PFSK-1 (cell line): ENCODE measurements around the gene MAGI2.

ENCODE experiments used
- FOXP2 ChIP-seq: optimal IDR thresholded peaks from 2 replicates; pipeline ENCODE3; 2011; ENCODE audit warnings: borderline replicate concordance, control low read depth, inconsistent platforms; ENCODE audit not compliant: insufficient read depth; ENCODE audit errors: extremely low read length, extremely low read depth
- POLR2AphosphoS5 ChIP-seq: IDR thresholded peaks from 2 replicates; pipeline ENCODE4 v1.6.1; 2012; ENCODE audit warnings: low read depth, mild to moderate bottlenecking, control low read depth, low read length, moderate library complexity
- REST ChIP-seq, 2 experiments: IDR thresholded peaks; 2 replicates each; pipeline versions ENCODE4 v1.6.1 to v1.8.0; 2011 to 2012; ENCODE audit warnings: low read depth in 2 of 2, low read length in 2 of 2, control low read depth in 1 of 2, inconsistent platforms in 1 of 2, mild to moderate bottlenecking in 1 of 2, moderate library complexity in 1 of 2; ENCODE audit not compliant: insufficient read depth in 1 of 2
- SIN3A ChIP-seq: IDR thresholded peaks from 2 replicates; pipeline ENCODE4 v1.6.1; 2012; ENCODE audit warnings: mild to moderate bottlenecking, low read length, moderate library complexity, borderline replicate concordance; ENCODE audit not compliant: insufficient read depth
- TAF1 ChIP-seq: IDR thresholded peaks from 2 replicates; pipeline ENCODE4 v1.6.1; 2012; ENCODE audit warnings: low read length, control low read depth, borderline replicate concordance; ENCODE audit not compliant: insufficient read depth

GRCh38 chr7:78386520-78386919, 1066.9 kb downstream of the MAGI2 start:
- TF ChIP-seq TAF1 (no peak), POLR2AphosphoS5 (no peak), SIN3A (no peak), REST (IDR thresholded peaks at IDR 0.05; ENCODE audit: insufficient read depth in 1 of 2, low read depth in 2 of 2, low read length in 2 of 2) (no peak), FOXP2 (no peak)
